Measurements from ENCODE around the gene CPAMD8. TPM values are rescaled to one million over a fixed set of nuclear protein-coding genes. Genes with fewer than 3 reads are reported as not detected.

Gene CPAMD8
- total RNA-seq, 2 experiments from 2014 or later = 0.32 to 1.2 TPM

DNA sequence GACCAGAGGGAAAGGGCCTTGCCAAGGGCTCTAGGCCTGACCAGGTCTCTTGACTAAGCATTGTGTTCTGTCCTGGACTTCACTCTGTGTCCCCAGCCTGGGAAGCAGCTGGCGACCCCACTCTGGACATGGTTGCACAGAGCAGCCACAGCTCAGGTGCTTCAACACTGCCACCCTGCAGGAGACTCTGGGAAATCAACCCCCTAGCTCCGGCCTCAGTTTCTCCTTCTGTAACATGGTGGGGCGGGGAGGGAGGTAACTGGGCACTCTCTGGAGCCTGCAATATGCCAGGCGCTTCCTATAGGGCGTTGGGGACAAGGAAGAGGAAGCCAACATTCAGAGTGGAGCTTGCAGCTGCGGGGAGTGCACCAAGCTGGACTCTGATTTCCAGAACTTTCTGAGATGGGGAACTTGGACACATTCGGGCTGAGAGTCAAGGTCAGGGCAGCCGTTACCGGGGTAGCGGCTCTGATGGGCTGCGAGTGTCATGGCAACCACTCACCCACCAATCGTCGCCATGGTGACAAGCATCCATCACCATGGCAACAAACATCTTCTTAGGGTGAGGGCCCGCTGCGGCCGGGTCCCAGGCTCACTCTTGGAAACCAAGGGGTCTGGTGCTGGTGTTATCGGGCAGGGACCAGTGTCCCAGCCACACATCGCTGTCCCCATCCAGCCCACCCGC lies 125.0 kb downstream of the CPAMD8 start:
- Histone ChIP-seq H4K20me1 (ENCODE audit: insufficient read depth, low read length) (no peaks in the 10 kb centered on the region), H3K4me2 (ENCODE audit: low read length) (no peak overlapping the region), H3K4me1 (ENCODE audit: insufficient read depth, low read length, poor library complexity, severe bottlenecking) (peaks cover 9% of the 10 kb centered on the region), H2AFZ (ENCODE audit: low read length) (no peak overlapping the region), H3K4me3 (ENCODE audit: low read depth, low read length, poor library complexity, severe bottlenecking) (no peak overlapping the region), H3K36me3 (ENCODE audit: insufficient read depth, low read length) (no peaks in the 10 kb centered on the region), H3K79me2 (ENCODE audit: insufficient read depth, low read depth, low read length) (no peaks in the 10 kb centered on the region), H3K9me2 (ENCODE audit: insufficient read depth, low read length) (no peaks in the 10 kb centered on the region), H3K9me3 (ENCODE audit: low read length) (no peaks in the 10 kb centered on the region), H3K27ac (ENCODE audit: low read depth, low read length, poor library complexity, severe bottlenecking) (no peak overlapping the region)
- no TSS peak for BruUV-seq (replicated peaks)
- TF ChIP-seq, protein P1, sequence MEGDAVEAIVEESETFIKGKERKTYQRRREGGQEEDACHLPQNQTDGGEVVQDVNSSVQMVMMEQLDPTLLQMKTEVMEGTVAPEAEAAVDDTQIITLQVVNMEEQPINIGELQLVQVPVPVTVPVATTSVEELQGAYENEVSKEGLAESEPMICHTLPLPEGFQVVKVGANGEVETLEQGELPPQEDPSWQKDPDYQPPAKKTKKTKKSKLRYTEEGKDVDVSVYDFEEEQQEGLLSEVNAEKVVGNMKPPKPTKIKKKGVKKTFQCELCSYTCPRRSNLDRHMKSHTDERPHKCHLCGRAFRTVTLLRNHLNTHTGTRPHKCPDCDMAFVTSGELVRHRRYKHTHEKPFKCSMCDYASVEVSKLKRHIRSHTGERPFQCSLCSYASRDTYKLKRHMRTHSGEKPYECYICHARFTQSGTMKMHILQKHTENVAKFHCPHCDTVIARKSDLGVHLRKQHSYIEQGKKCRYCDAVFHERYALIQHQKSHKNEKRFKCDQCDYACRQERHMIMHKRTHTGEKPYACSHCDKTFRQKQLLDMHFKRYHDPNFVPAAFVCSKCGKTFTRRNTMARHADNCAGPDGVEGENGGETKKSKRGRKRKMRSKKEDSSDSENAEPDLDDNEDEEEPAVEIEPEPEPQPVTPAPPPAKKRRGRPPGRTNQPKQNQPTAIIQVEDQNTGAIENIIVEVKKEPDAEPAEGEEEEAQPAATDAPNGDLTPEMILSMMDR (conservative IDR thresholded peaks at IDR 0.05; ENCODE audit: low read length) = no peak
- no peak for TF ChIP-seq EZH2phosphoT487 (IDR thresholded peaks at IDR 0.05; ENCODE audit: borderline replicate concordance, low read depth, low read length)
- intact Hi-C loops (cut with micrococcal nuclease; ENCODE audit: unreplicated experiment) = no loop called here
- no peak for DNase-seq (ENCODE audit: low spot score)
- ChIA-PET POLR2A (no interaction called here), CTCF (ENCODE audit: unreplicated experiment) (no interaction called here)

DNA sequence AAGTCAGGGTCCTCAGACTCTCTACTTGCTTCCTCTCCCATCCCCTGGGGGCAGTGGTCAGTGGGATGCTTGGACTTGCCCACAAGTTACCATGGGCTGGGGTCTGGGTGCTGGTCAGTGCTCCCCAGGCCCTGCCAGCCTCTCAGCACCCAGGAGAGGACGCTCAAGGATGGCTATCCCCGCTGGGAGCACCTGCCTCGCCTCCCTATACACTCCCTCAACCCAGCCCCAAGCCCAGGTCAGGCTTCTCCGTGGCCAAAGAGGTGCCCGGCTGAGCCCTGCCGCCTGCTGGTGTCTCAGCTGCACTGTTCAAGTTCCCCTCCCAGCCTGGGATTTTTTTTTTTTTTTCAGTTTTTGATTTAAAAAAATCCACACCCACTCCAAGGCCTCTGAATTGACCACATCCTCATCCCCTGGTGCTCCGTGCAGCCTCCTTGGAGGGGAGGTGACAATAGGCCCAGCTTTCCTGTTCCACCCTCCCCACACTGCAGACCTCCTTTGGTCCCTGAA lies 127.0 kb downstream of the CPAMD8 start:
- Histone ChIP-seq H3K79me2 (ENCODE audit: insufficient read depth, low read depth, low read length) (no peaks in the 10 kb centered on the region), H3K4me1 (ENCODE audit: insufficient read depth, low read length, poor library complexity, severe bottlenecking) (peaks cover 9% of the 10 kb centered on the region), H3K4me2 (ENCODE audit: low read length) (peak overlapping the region; percentile 10; the same call in 1 of the 2 replicates), H2AFZ (ENCODE audit: low read length) (no peak overlapping the region), H3K9me3 (ENCODE audit: low read length) (no peaks in the 10 kb centered on the region), H3K9me2 (ENCODE audit: insufficient read depth, low read length) (no peaks in the 10 kb centered on the region), H3K27ac (ENCODE audit: low read depth, low read length, poor library complexity, severe bottlenecking) (no peak overlapping the region), H4K20me1 (ENCODE audit: insufficient read depth, low read length) (no peaks in the 10 kb centered on the region), H3K4me3 (ENCODE audit: low read depth, low read length, poor library complexity, severe bottlenecking) (no peak overlapping the region), H3K36me3 (ENCODE audit: insufficient read depth, low read length) (no peaks in the 10 kb centered on the region)
- DNase-seq (ENCODE audit: low spot score) = peak; percentile 62
- TF ChIP-seq, protein P1 (conservative IDR thresholded peaks at IDR 0.05; ENCODE audit: low read length) = peak; percentile 80
- TF ChIP-seq EZH2phosphoT487 (IDR thresholded peaks at IDR 0.05; ENCODE audit: borderline replicate concordance, low read depth, low read length) = no peak
- BruUV-seq (replicated peaks) = no TSS peak
- intact Hi-C loops (cut with micrococcal nuclease; ENCODE audit: unreplicated experiment) = loop anchor here (1.0 to 10.0 kb wide), 6 partner anchors 72 to 345 kb away; partner anchors contain the start of genes NR2F6 and SIN3B
- CTCF ChIA-PET (ENCODE audit: unreplicated experiment) = no interaction called here
- POLR2A ChIA-PET = no interaction called here

DNA sequence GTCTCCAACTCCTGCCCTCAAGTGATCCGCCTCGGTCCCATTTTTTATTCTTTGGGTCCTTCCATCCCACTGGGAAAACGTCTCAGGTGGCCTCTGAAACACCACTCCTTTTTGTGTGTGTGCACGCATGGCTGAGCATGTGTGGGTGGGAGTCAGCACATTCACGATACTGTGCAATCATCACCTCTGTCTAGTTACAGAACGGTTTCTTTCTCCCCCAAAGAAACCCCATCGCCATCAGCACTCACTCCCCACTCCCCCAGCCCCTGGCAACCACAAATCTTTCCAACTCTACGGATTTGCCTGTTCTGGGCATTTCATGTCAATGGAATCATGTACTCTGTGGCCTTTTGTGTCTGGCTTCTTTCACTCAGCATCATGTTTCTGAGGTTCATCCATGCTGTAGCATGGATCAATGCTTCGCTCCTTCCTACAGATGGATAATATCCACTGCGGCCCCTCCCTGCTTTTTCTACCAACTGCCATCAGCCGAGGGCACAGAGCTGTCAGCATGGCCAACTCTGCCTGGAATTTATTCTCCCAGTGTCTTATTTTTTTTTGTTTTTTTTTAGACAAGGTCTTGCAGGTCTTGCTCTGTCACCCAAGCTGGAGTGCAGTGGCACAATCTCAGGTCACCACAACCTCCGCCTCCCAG lies 128.1 kb downstream of the CPAMD8 start:
- TF ChIP-seq EZH2phosphoT487 (IDR thresholded peaks at IDR 0.05; ENCODE audit: borderline replicate concordance, low read depth, low read length) = no peak
- TF ChIP-seq, protein P1 (conservative IDR thresholded peaks at IDR 0.05; ENCODE audit: low read length) = no peak
- Histone ChIP-seq H3K27ac (ENCODE audit: low read depth, low read length, poor library complexity, severe bottlenecking) (no peak overlapping the region), H3K79me2 (ENCODE audit: insufficient read depth, low read depth, low read length) (no peaks in the 10 kb centered on the region), H3K9me2 (ENCODE audit: insufficient read depth, low read length) (no peaks in the 10 kb centered on the region), H3K4me1 (ENCODE audit: insufficient read depth, low read length, poor library complexity, severe bottlenecking) (peaks cover 21% of the 10 kb centered on the region), H3K36me3 (ENCODE audit: insufficient read depth, low read length) (no peaks in the 10 kb centered on the region), H2AFZ (ENCODE audit: low read length) (no peak overlapping the region), H4K20me1 (ENCODE audit: insufficient read depth, low read length) (no peaks in the 10 kb centered on the region), H3K4me2 (ENCODE audit: low read length) (no peak overlapping the region), H3K9me3 (ENCODE audit: low read length) (no peaks in the 10 kb centered on the region), H3K4me3 (ENCODE audit: low read depth, low read length, poor library complexity, severe bottlenecking) (no peak overlapping the region)
- intact Hi-C loops (cut with micrococcal nuclease; ENCODE audit: unreplicated experiment) = loop anchor here (1.0 to 10.0 kb wide), 6 partner anchors 71 to 346 kb away; partner anchors contain the start of genes NR2F6 and SIN3B
- POLR2A ChIA-PET = no interaction called here
- DNase-seq (ENCODE audit: low spot score) = no peak
- no TSS peak for BruUV-seq (replicated peaks)
- CTCF ChIA-PET (ENCODE audit: unreplicated experiment) = no interaction called here
